H9 (cell line): Measurements from ENCODE around the gene IL1RAPL1. TPM values are rescaled to one million over a fixed set of nuclear protein-coding genes. Genes with fewer than 3 reads are reported as not detected.

ENCODE experiments used
- DNase-seq: peaks from one replicate; pipeline ENCODE4 v3.0.0-alpha.2; 2017
- H2AFZ ChIP-seq: one replicate; pipeline ENCODE4 v1.6.1; 2013; ENCODE audit warnings: mild to moderate bottlenecking, low read length, control low read depth, moderate library complexity
- H2AK5ac ChIP-seq: 2 replicates; pipeline ENCODE4 v1.6.1; 2013; ENCODE audit warnings: low read length, control low read depth, mixed read lengths; ENCODE audit not compliant: insufficient read length
- H2BK120ac ChIP-seq: one replicate; pipeline ENCODE4 v1.6.1; 2013; ENCODE audit warnings: low read depth, mild to moderate bottlenecking, low read length, control low read depth, inconsistent platforms; ENCODE audit not compliant: poor library complexity, severe bottlenecking
- H2BK12ac ChIP-seq: 2 replicates; pipeline ENCODE4 v1.6.1; 2013; ENCODE audit warnings: low read length, control low read depth, mixed read lengths, low read depth; ENCODE audit not compliant: insufficient read length
- H2BK15ac ChIP-seq: 2 replicates; pipeline ENCODE4 v1.6.1; 2013; ENCODE audit warnings: low read depth, low read length, control low read depth
- H2BK20ac ChIP-seq: one replicate; pipeline ENCODE4 v1.6.1; 2013; ENCODE audit warnings: low read depth, mild to moderate bottlenecking, low read length, control low read depth, inconsistent platforms; ENCODE audit not compliant: poor library complexity, severe bottlenecking
- H2BK5ac ChIP-seq: 2 replicates; pipeline ENCODE4 v1.6.1; 2013; ENCODE audit warnings: low read length, control low read depth, mixed read lengths; ENCODE audit not compliant: insufficient read length
- H3K14ac ChIP-seq: 2 replicates; pipeline ENCODE4 v1.6.1; 2013; ENCODE audit warnings: low read length, control low read depth; ENCODE audit not compliant: insufficient read depth
- H3K18ac ChIP-seq: 2 replicates; pipeline ENCODE4 v1.6.1; 2013; ENCODE audit warnings: low read depth, mild to moderate bottlenecking, mixed read lengths, low read length, control low read depth; ENCODE audit not compliant: insufficient read length
- H3K23ac ChIP-seq: 2 replicates; pipeline ENCODE4 v1.6.1; 2013; ENCODE audit warnings: low read length, control low read depth, mixed read lengths, low read depth; ENCODE audit not compliant: insufficient read length
- H3K23me2 ChIP-seq: 2 replicates; pipeline ENCODE4 v1.6.1; 2013; ENCODE audit warnings: low read depth, mild to moderate bottlenecking, mixed read lengths, low read length, control low read depth; ENCODE audit not compliant: insufficient read length, poor library complexity, severe bottlenecking
- H3K27ac ChIP-seq: 2 replicates; pipeline ENCODE4 v1.5.1; 2013; ENCODE audit warnings: low read length, control low read depth, mixed read lengths, low read depth; ENCODE audit not compliant: insufficient read length
- H3K27me3 ChIP-seq: 2 replicates; pipeline ENCODE4 v1.6.1; 2013; ENCODE audit warnings: low read length, control low read depth, inconsistent platforms; ENCODE audit not compliant: insufficient read depth
- H3K4ac ChIP-seq: 2 replicates; pipeline ENCODE4 v1.6.1; 2013; ENCODE audit warnings: low read depth, mild to moderate bottlenecking, control low read depth, inconsistent platforms, low read length, moderate library complexity
- H3K4me1 ChIP-seq: 2 replicates; pipeline ENCODE4 v1.6.1; 2013; ENCODE audit warnings: low read length, control low read depth, inconsistent platforms; ENCODE audit not compliant: insufficient read depth
- H3K4me2 ChIP-seq: 2 replicates; pipeline ENCODE4 v1.6.1; 2013; ENCODE audit warnings: low read length, control low read depth, mixed read lengths; ENCODE audit not compliant: insufficient read length, insufficient read depth
- H3K56ac ChIP-seq: 2 replicates; pipeline ENCODE4 v1.6.1; 2013; ENCODE audit warnings: low read depth, mild to moderate bottlenecking, mixed read lengths, low read length, control low read depth; ENCODE audit not compliant: insufficient read length
- H3K79me1 ChIP-seq: 2 replicates; pipeline ENCODE4 v1.6.1; 2013; ENCODE audit warnings: low read depth, mild to moderate bottlenecking, moderate library complexity, low read length, control low read depth, inconsistent platforms; ENCODE audit not compliant: insufficient read depth, poor library complexity, severe bottlenecking
- H3K79me2 ChIP-seq: 2 replicates; pipeline ENCODE4 v1.6.1; 2013; ENCODE audit warnings: low read length, control low read depth, inconsistent platforms; ENCODE audit not compliant: insufficient read depth
- H3K9ac ChIP-seq: 2 replicates; pipeline ENCODE4 v1.6.1; 2013; ENCODE audit warnings: low read length, control low read depth, mixed read lengths; ENCODE audit not compliant: insufficient read length; ENCODE audit errors: extremely low read depth
- H3K9me3 ChIP-seq: one replicate; pipeline ENCODE4 v1.6.1; 2013; ENCODE audit warnings: low read depth, low read length, inconsistent platforms; ENCODE audit not compliant: control insufficient read depth
- H3T11ph ChIP-seq: one replicate; pipeline ENCODE4 v1.6.1; 2013; ENCODE audit warnings: mild to moderate bottlenecking, low read length, control low read depth, inconsistent platforms
- H4K20me1 ChIP-seq: one replicate; pipeline ENCODE4 v1.6.1; 2013; ENCODE audit not compliant: control insufficient read depth, insufficient read length, insufficient read depth
- H4K5ac ChIP-seq: 2 replicates; pipeline ENCODE4 v1.6.1; 2013; ENCODE audit warnings: low read depth, mild to moderate bottlenecking, mixed read lengths, low read length, control low read depth; ENCODE audit not compliant: insufficient read length
- H4K8ac ChIP-seq: replicated peaks from 2 replicates; pipeline ENCODE4 v1.6.1; 2013; ENCODE audit warnings: low read length, control low read depth, mixed read lengths, low read depth; ENCODE audit not compliant: insufficient read length
- H4K91ac ChIP-seq: 2 replicates; pipeline ENCODE4 v1.6.1; 2013; ENCODE audit warnings: low read depth, mild to moderate bottlenecking, moderate library complexity, mixed read lengths, low read length, control low read depth; ENCODE audit not compliant: insufficient read length
- H3K27ac Mint-ChIP-seq, 3 experiments: 2 replicates in 2 of 3; 3 replicates in 1 of 3; pipeline ENCODE4 v1.8.0; 2020 to 2021; ENCODE audit warnings: mixed read lengths in 3 of 3, mild to moderate bottlenecking in 1 of 3, moderate library complexity in 1 of 3
- H3K27me3 Mint-ChIP-seq: 2 replicates; pipeline ENCODE4 v1.8.0; 2021; ENCODE audit warnings: low read depth, mild to moderate bottlenecking, moderate library complexity, mixed read lengths
- H3K36me3 Mint-ChIP-seq, 3 experiments: 2 replicates in 2 of 3; 3 replicates in 1 of 3; pipeline ENCODE4 v1.8.0; 2020 to 2021; ENCODE audit warnings: low read depth in 3 of 3, mixed read lengths in 3 of 3; ENCODE audit not compliant: insufficient read depth in 1 of 3
- H3K4me1 Mint-ChIP-seq, 2 experiments: 2 replicates each; pipeline ENCODE4 v1.8.0; 2020; ENCODE audit warnings: mixed read lengths in 2 of 2
- H3K4me3 Mint-ChIP-seq, 2 experiments: 2 replicates in 1 of 2; 3 replicates in 1 of 2; pipeline ENCODE4 v1.8.0; 2020 to 2021; ENCODE audit warnings: mild to moderate bottlenecking in 2 of 2, mixed read lengths in 2 of 2, moderate library complexity in 1 of 2
- H3K9me3 Mint-ChIP-seq, 2 experiments: 2 replicates in 1 of 2; 3 replicates in 1 of 2; pipeline ENCODE4 v1.8.0; 2020; ENCODE audit warnings: mild to moderate bottlenecking in 2 of 2, mixed read lengths in 2 of 2, moderate library complexity in 1 of 2
- WGBS: extraction: QIAGEN DNeasy Blood & Tissue Kit; methylation state at CpG from one replicate; pipeline ENCODE4 v1.1.7; 2013; ENCODE audit warnings: missing lambda C conversion rate, low lambda C conversion rate, mixed read lengths; ENCODE audit not compliant: insufficient read length; ENCODE audit errors: extremely low coverage; 5-methylcytosine and 5-hydroxymethylcytosine counted together
- total RNA-seq: library from RNA; stranded (reverse); gene quantifications from 2 replicates; pipeline ENCODE4 v1.2.1, GENCODE V29; 2021
- TF ChIP-seq, protein P1 (sequence below): fragments of 200-600 bp; sonication (generic); conservative IDR thresholded peaks from 3 replicates; pipeline ENCODE4 v1.8.0; 2021; ENCODE audit warnings: antibody characterized with exemption, mild to moderate bottlenecking

IL1RAPL1 gene
- total RNA-seq, 1 experiment from 2014 or later, result 0.31 TPM

DNA sequence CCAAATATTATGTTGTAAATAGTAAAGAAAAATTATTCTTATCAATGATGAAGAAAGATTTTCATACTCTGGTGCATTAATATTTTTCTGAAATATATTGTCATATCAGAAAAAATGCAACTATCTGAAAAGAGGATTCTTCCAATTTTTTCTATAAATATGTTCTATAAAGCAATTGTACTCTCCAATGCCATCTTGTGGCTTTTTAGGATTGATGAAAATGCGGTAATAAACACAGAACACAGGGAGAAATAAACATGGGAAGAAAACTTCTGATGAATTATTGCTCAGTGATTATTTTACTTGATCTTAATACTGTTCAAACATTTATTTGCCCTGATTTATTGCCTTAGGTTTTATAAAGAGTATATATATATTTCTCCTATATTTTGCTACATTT is 215.4 kb downstream of the IL1RAPL1 start:
- no peak for DNase-seq
- H4K91ac ChIP-seq, result no peak overlapping the region
- H3T11ph ChIP-seq, result no peak overlapping the region
- Mint-ChIP-seq H3K27ac (no peak overlapping the region), H3K4me1 (no peaks in the 10 kb centered on the region), H3K9me3 (peaks cover 5 to 49% of the 10 kb centered on the region in 2 experiments), H3K27me3 (no peaks in the 10 kb centered on the region), H3K36me3 (peaks cover 0 to 2% (median 2%) of the 10 kb centered on the region in 3 experiments; a peak in 5 of 7 replicates), H3K4me3 (no peak overlapping the region)
- H3K79me2 ChIP-seq, result no peaks in the 10 kb centered on the region
- no peak overlapping the region for H2BK5ac ChIP-seq
- no peak overlapping the region for H2BK120ac ChIP-seq
- WGBS, result no CpG with 5 or more reads among the region's 1 CpG
- no peak overlapping the region for H2BK12ac ChIP-seq
- H2BK20ac ChIP-seq, result no peak overlapping the region
- TF ChIP-seq, protein P1, sequence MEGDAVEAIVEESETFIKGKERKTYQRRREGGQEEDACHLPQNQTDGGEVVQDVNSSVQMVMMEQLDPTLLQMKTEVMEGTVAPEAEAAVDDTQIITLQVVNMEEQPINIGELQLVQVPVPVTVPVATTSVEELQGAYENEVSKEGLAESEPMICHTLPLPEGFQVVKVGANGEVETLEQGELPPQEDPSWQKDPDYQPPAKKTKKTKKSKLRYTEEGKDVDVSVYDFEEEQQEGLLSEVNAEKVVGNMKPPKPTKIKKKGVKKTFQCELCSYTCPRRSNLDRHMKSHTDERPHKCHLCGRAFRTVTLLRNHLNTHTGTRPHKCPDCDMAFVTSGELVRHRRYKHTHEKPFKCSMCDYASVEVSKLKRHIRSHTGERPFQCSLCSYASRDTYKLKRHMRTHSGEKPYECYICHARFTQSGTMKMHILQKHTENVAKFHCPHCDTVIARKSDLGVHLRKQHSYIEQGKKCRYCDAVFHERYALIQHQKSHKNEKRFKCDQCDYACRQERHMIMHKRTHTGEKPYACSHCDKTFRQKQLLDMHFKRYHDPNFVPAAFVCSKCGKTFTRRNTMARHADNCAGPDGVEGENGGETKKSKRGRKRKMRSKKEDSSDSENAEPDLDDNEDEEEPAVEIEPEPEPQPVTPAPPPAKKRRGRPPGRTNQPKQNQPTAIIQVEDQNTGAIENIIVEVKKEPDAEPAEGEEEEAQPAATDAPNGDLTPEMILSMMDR, result peak; percentile 34; the same call in 1 of the 3 replicates
- no peak overlapping the region for H3K56ac ChIP-seq
- H3K4me2 ChIP-seq, result no peak overlapping the region
- H3K14ac ChIP-seq, result no peak overlapping the region
- no peaks in the 10 kb centered on the region for H4K20me1 ChIP-seq
- no peak overlapping the region for H3K18ac ChIP-seq
- no peak overlapping the region for H4K5ac ChIP-seq
- H3K23me2 ChIP-seq, result no peaks in the 10 kb centered on the region
- H3K9me3 ChIP-seq, result no peaks in the 10 kb centered on the region
- no peak overlapping the region for H2AFZ ChIP-seq
- no peak overlapping the region for H2AK5ac ChIP-seq
- H3K4me1 ChIP-seq, result no peaks in the 10 kb centered on the region
- no peak overlapping the region for H2BK15ac ChIP-seq
- no peaks in the 10 kb centered on the region for H3K27me3 ChIP-seq
- no peak overlapping the region for H4K8ac ChIP-seq
- no peak overlapping the region for H3K9ac ChIP-seq
- no peak overlapping the region for H3K23ac ChIP-seq
- H3K27ac ChIP-seq, result no peak overlapping the region
- H3K4ac ChIP-seq, result no peak overlapping the region
- no peaks in the 10 kb centered on the region for H3K79me1 ChIP-seq
